CD4-positive, alpha-beta T cell treated with Interleukin-12 subunit alpha and Interleukin-12 subunit beta, for 1 hour (primary cell): ENCODE data around the gene RPGRIP1L.
"Not testable (repeated sequence)": the region's sequence is repeated elsewhere in the genome, so short reads cannot be mapped to it uniquely, and the experiment has no call there.

Source experiments
- DNase-seq: peaks from one replicate; pipeline ENCODE4 v3.0.0-alpha.2; 2020

Gene RPGRIP1L

GRCh38 chr16:53711390-53711789, 7.7 kb upstream of the RPGRIP1L start:
- DNase-seq = no peak

- DNase-seq = no peak
Observed at GRCh38 chr16:53708490-53708889, 4.8 kb upstream of the RPGRIP1L start.

- DNase-seq = no peak
Observed at GRCh38 chr16:53707671-53708070, 4.0 kb upstream of the RPGRIP1L start.

- DNase-seq = no peak
Observed at GRCh38 chr16:53704445-53704813, 770 bp upstream of the RPGRIP1L start.

- DNase-seq = not testable (repeated sequence)
Observed at GRCh38 chr16:53698271-53698670, 5.4 kb downstream of the RPGRIP1L start.

- no peak for DNase-seq
Observed at GRCh38 chr16:53695070-53695469, 8.6 kb downstream of the RPGRIP1L start.

GRCh38 chr16:53693320-53693719, 10.3 kb downstream of the RPGRIP1L start:
- DNase-seq = no peak

GRCh38 chr16:53692146-53692545, 11.5 kb downstream of the RPGRIP1L start:
- DNase-seq = no peak

GRCh38 chr16:53690771-53691170, 12.9 kb downstream of the RPGRIP1L start:
- DNase-seq = no peak

- no peak for DNase-seq
Observed at GRCh38 chr16:53689636-53690035, 14.0 kb downstream of the RPGRIP1L start.

- no peak for DNase-seq
Observed at GRCh38 chr16:53686710-53687109, 16.9 kb downstream of the RPGRIP1L start.

GRCh38 chr16:53685334-53685733, 18.3 kb downstream of the RPGRIP1L start:
- not testable (repeated sequence) for DNase-seq

GRCh38 chr16:53681354-53681753, 22.3 kb downstream of the RPGRIP1L start:
- DNase-seq = no peak

- DNase-seq = no peak
Observed at GRCh38 chr16:53680756-53681155, 22.9 kb downstream of the RPGRIP1L start.

- no peak for DNase-seq
Observed at GRCh38 chr16:53678756-53679343, 24.8 kb downstream of the RPGRIP1L start.

GRCh38 chr16:53678155-53678554, 25.5 kb downstream of the RPGRIP1L start:
- DNase-seq = no peak

GRCh38 chr16:53673189-53673588, 30.5 kb downstream of the RPGRIP1L start:
- no peak for DNase-seq

GRCh38 chr16:53672461-53672860, 31.2 kb downstream of the RPGRIP1L start:
- no peak for DNase-seq

- no peak for DNase-seq
Observed at GRCh38 chr16:53668869-53669268, 34.8 kb downstream of the RPGRIP1L start.

- DNase-seq = no peak
Observed at GRCh38 chr16:53666786-53667415, 36.8 kb downstream of the RPGRIP1L start.

GRCh38 chr16:53664724-53665345, 38.8 kb downstream of the RPGRIP1L start:
- no peak for DNase-seq

- no peak for DNase-seq
Observed at GRCh38 chr16:53662072-53662471, 41.6 kb downstream of the RPGRIP1L start.

- DNase-seq = no peak
Observed at GRCh38 chr16:53654946-53655345, 48.7 kb downstream of the RPGRIP1L start.

- no peak for DNase-seq
Observed at GRCh38 chr16:53651357-53651756, 52.3 kb downstream of the RPGRIP1L start.

- no peak for DNase-seq
Observed at GRCh38 chr16:53646506-53646905, 57.2 kb downstream of the RPGRIP1L start.
